ENCODE measurements around the gene LRP8.

DNA sequence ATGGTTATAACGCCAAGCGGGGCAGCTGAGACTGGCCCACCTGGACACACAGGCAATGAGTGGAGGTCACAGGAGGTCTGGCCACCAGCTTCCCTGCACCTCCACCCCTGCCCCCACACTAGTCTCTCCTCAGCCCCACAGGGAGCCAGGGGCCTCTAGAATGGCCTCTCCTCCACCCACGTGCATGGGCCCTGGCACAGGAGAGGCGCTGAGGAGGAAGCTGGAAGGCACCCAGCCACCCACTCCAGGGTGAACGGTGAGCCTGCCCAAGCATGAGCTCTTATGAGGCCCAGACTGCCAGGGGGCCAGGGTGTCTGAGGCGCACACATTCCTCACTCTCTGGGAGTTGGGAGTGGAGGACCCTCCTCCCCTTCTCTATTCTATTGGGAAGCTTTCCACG, 22.2 kb downstream of the LRP8 start:
- TF ChIP-seq POLR2A (IDR thresholded peaks at IDR 0.05; ENCODE audit: low read depth, low read length) (no peak), TAF1 (IDR thresholded peaks at IDR 0.05; ENCODE audit: low read depth, low read length) (no peak), POLR2AphosphoS5 (IDR thresholded peaks at IDR 0.05; ENCODE audit: low read depth, low read length) (no peak), SPI1 (IDR thresholded peaks at IDR 0.05; ENCODE audit: low read depth, low read length) (no peak), PAX5 (IDR thresholded peaks at IDR 0.05; ENCODE audit: insufficient read depth, low read length, severe bottlenecking) (no peak), POU2F2 (IDR thresholded peaks at IDR 0.05; ENCODE audit: low read depth, low read length) (no peak)

All from GM12891 (cell line).